ENCODE measurements around the gene THSD4.

The THSD4 gene

GRCh38 chr15:71678605-71679004, 563.3 kb downstream of the THSD4 start:
- Histone ChIP-seq H3K4me1 (ENCODE audit: control extremely low read depth in 1 of 4, control insufficient read depth in 4 of 4, insufficient read depth in 4 of 4, low read length in 3 of 4) (no peaks in the 10 kb centered on the region), H3K9me3 (ENCODE audit: control extremely low read depth in 1 of 5, control insufficient read depth in 4 of 5, insufficient read depth in 2 of 5, low read depth in 1 of 5, low read length in 4 of 5) (no peaks in the 10 kb centered on the region), H3K36me3 (ENCODE audit: control insufficient read depth in 4 of 4, insufficient read depth in 4 of 4, low read length in 3 of 4) (no peaks in the 10 kb centered on the region), H3K27me3 (replicated peaks in 2 of 5; ENCODE audit: control insufficient read depth in 4 of 5, insufficient read depth in 5 of 5, low read length in 4 of 5) (peaks cover 0 to 11% (median 0%) of the 10 kb centered on the region in 5 experiments), H3K4me3 (ENCODE audit: control insufficient read depth in 1 of 7, extremely low read depth in 1 of 7, insufficient read depth in 4 of 7, low read depth in 2 of 7, low read length in 6 of 7) (no peak overlapping the region), H3K27ac (ENCODE audit: insufficient read depth in 1 of 2, low read depth in 1 of 2, low read length in 2 of 2, poor library complexity in 1 of 2, severe bottlenecking in 2 of 2) (no peak overlapping the region)
- ChIA-PET POLR2A (no interaction called here), CTCF (no interaction called here)
- whole genome bisulfite sequencing (ENCODE audit: insufficient coverage): no CpG with 5 or more reads among the region's 2 CpGs
- DNase-seq: no peak

GRCh38 chr15:71679223-71679792, 564.0 kb downstream of the THSD4 start:
- no peak for DNase-seq
- Histone ChIP-seq H3K4me3 (ENCODE audit: control insufficient read depth in 1 of 7, extremely low read depth in 1 of 7, insufficient read depth in 4 of 7, low read depth in 2 of 7, low read length in 6 of 7) (no peak overlapping the region), H3K27ac (ENCODE audit: insufficient read depth in 1 of 2, low read depth in 1 of 2, low read length in 2 of 2, poor library complexity in 1 of 2, severe bottlenecking in 2 of 2) (no peak overlapping the region), H3K36me3 (ENCODE audit: control insufficient read depth in 4 of 4, insufficient read depth in 4 of 4, low read length in 3 of 4) (no peaks in the 10 kb centered on the region), H3K4me1 (ENCODE audit: control extremely low read depth in 1 of 4, control insufficient read depth in 4 of 4, insufficient read depth in 4 of 4, low read length in 3 of 4) (no peaks in the 10 kb centered on the region), H3K9me3 (ENCODE audit: control extremely low read depth in 1 of 5, control insufficient read depth in 4 of 5, insufficient read depth in 2 of 5, low read depth in 1 of 5, low read length in 4 of 5) (no peaks in the 10 kb centered on the region), H3K27me3 (replicated peaks in 2 of 5; ENCODE audit: control insufficient read depth in 4 of 5, insufficient read depth in 5 of 5, low read length in 4 of 5) (peaks cover 0 to 11% (median 0%) of the 10 kb centered on the region in 5 experiments)
- WGBS (ENCODE audit: insufficient coverage): 100% methylated on average over 3 of the region's 3 CpGs
- POLR2A ChIA-PET: no interaction called here
- CTCF ChIA-PET: no interaction called here

- DNase-seq: no peak
- ChIA-PET CTCF (no interaction called here), POLR2A (no interaction called here)
- Histone ChIP-seq H3K9me3 (ENCODE audit: control extremely low read depth in 1 of 5, control insufficient read depth in 4 of 5, insufficient read depth in 2 of 5, low read depth in 1 of 5, low read length in 4 of 5) (no peaks in the 10 kb centered on the region), H3K4me3 (ENCODE audit: control insufficient read depth in 1 of 7, extremely low read depth in 1 of 7, insufficient read depth in 4 of 7, low read depth in 2 of 7, low read length in 6 of 7) (no peak overlapping the region), H3K36me3 (ENCODE audit: control insufficient read depth in 4 of 4, insufficient read depth in 4 of 4, low read length in 3 of 4) (no peaks in the 10 kb centered on the region), H3K27me3 (replicated peaks in 2 of 5; ENCODE audit: control insufficient read depth in 4 of 5, insufficient read depth in 5 of 5, low read length in 4 of 5) (peaks cover 0 to 6% (median 0%) of the 10 kb centered on the region in 5 experiments), H3K27ac (ENCODE audit: insufficient read depth in 1 of 2, low read depth in 1 of 2, low read length in 2 of 2, poor library complexity in 1 of 2, severe bottlenecking in 2 of 2) (no peak overlapping the region), H3K4me1 (ENCODE audit: control extremely low read depth in 1 of 4, control insufficient read depth in 4 of 4, insufficient read depth in 4 of 4, low read length in 3 of 4) (no peaks in the 10 kb centered on the region)
- 96% methylated on average over 4 of the region's 5 CpGs for WGBS (ENCODE audit: insufficient coverage)
Measured at GRCh38 chr15:71679793-71680353, 564.6 kb downstream of the THSD4 start.

- 100% methylated on average over 3 of the region's 3 CpGs for WGBS (ENCODE audit: insufficient coverage)
- Histone ChIP-seq H3K4me3 (ENCODE audit: control insufficient read depth in 1 of 7, extremely low read depth in 1 of 7, insufficient read depth in 4 of 7, low read depth in 2 of 7, low read length in 6 of 7) (no peak overlapping the region), H3K36me3 (ENCODE audit: control insufficient read depth in 4 of 4, insufficient read depth in 4 of 4, low read length in 3 of 4) (no peaks in the 10 kb centered on the region), H3K27me3 (replicated peaks in 2 of 5; ENCODE audit: control insufficient read depth in 4 of 5, insufficient read depth in 5 of 5, low read length in 4 of 5) (peaks cover 0 to 6% (median 0%) of the 10 kb centered on the region in 5 experiments), H3K9me3 (ENCODE audit: control extremely low read depth in 1 of 5, control insufficient read depth in 4 of 5, insufficient read depth in 2 of 5, low read depth in 1 of 5, low read length in 4 of 5) (no peaks in the 10 kb centered on the region), H3K27ac (ENCODE audit: insufficient read depth in 1 of 2, low read depth in 1 of 2, low read length in 2 of 2, poor library complexity in 1 of 2, severe bottlenecking in 2 of 2) (no peak overlapping the region), H3K4me1 (ENCODE audit: control extremely low read depth in 1 of 4, control insufficient read depth in 4 of 4, insufficient read depth in 4 of 4, low read length in 3 of 4) (no peaks in the 10 kb centered on the region)
- no peak for DNase-seq
- POLR2A ChIA-PET: no interaction called here
- CTCF ChIA-PET: no interaction called here
Measured at GRCh38 chr15:71682001-71682400, 566.7 kb downstream of the THSD4 start.

GRCh38 chr15:71683411-71684274, 568.4 kb downstream of the THSD4 start:
- Histone ChIP-seq H3K27me3 (replicated peaks in 2 of 5; ENCODE audit: control insufficient read depth in 4 of 5, insufficient read depth in 5 of 5, low read length in 4 of 5) (no peaks in the 10 kb centered on the region), H3K4me3 (ENCODE audit: control insufficient read depth in 1 of 7, extremely low read depth in 1 of 7, insufficient read depth in 4 of 7, low read depth in 2 of 7, low read length in 6 of 7) (no peak overlapping the region), H3K9me3 (ENCODE audit: control extremely low read depth in 1 of 5, control insufficient read depth in 4 of 5, insufficient read depth in 2 of 5, low read depth in 1 of 5, low read length in 4 of 5) (no peaks in the 10 kb centered on the region), H3K27ac (ENCODE audit: insufficient read depth in 1 of 2, low read depth in 1 of 2, low read length in 2 of 2, poor library complexity in 1 of 2, severe bottlenecking in 2 of 2) (no peak overlapping the region), H3K4me1 (ENCODE audit: control extremely low read depth in 1 of 4, control insufficient read depth in 4 of 4, insufficient read depth in 4 of 4, low read length in 3 of 4) (no peaks in the 10 kb centered on the region), H3K36me3 (ENCODE audit: control insufficient read depth in 4 of 4, insufficient read depth in 4 of 4, low read length in 3 of 4) (no peaks in the 10 kb centered on the region)
- ChIA-PET CTCF (no interaction called here), POLR2A (no interaction called here)
- WGBS (ENCODE audit: insufficient coverage): 80% methylated on average over 6 of the region's 9 CpGs
- no peak for DNase-seq

- no peak overlapping the region for H3K27ac ChIP-seq (ENCODE audit: insufficient read depth in 1 of 2, low read depth in 1 of 2, low read length in 2 of 2, poor library complexity in 1 of 2, severe bottlenecking in 2 of 2)
- H3K27me3 ChIP-seq (replicated peaks in 2 of 5; ENCODE audit: control insufficient read depth in 4 of 5, insufficient read depth in 5 of 5, low read length in 4 of 5): no peaks in the 10 kb centered on the region
- H3K4me3 ChIP-seq (ENCODE audit: control insufficient read depth in 1 of 7, extremely low read depth in 1 of 7, insufficient read depth in 4 of 7, low read depth in 2 of 7, low read length in 6 of 7): no peak overlapping the region
- ChIA-PET CTCF (no interaction called here), POLR2A (no interaction called here)
- no peaks in the 10 kb centered on the region for H3K36me3 ChIP-seq (ENCODE audit: control insufficient read depth in 4 of 4, insufficient read depth in 4 of 4, low read length in 3 of 4)
- DNase-seq: no peak
- H3K4me1 ChIP-seq (ENCODE audit: control extremely low read depth in 1 of 4, control insufficient read depth in 4 of 4, insufficient read depth in 4 of 4, low read length in 3 of 4): no peaks in the 10 kb centered on the region
- no peaks in the 10 kb centered on the region for H3K9me3 ChIP-seq (ENCODE audit: control extremely low read depth in 1 of 5, control insufficient read depth in 4 of 5, insufficient read depth in 2 of 5, low read depth in 1 of 5, low read length in 4 of 5)
Measured at GRCh38 chr15:71685420-71685993, 570.2 kb downstream of the THSD4 start.
